ENCODE measurements around the gene MORN5. TPM values are rescaled to one million over a fixed set of nuclear protein-coding genes. Genes with fewer than 3 reads are reported as not detected.

MORN5 gene
- total and polyA plus RNA-seq, 9 of the 15 experiments (the other 6 are each of a cell fraction or from before 2014, with no cell fraction given) = not detected

DNA sequence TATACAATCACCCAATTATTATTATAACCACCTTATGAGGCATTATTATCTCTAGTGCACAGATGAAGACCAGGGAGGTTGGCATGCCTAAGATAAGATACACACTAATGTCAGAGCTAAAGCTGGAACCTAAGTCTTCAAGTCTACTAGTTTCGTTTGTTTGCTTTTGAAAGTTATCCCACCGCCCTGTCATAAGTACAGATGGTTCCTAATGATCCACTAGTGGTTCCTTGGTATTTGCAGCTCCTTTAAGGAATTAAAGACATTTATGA is 14.2 kb upstream of the MORN5 start:
- no TSS peak for BruUV-seq (replicated peaks)
- no peak for DNase-seq (ENCODE audit: extremely low read depth in 1 of 4, low spot score in 3 of 4)

More for the DNA sequence above, 14.2 kb upstream of the MORN5 start:
- Histone ChIP-seq H3K9me1 (ENCODE audit: control insufficient read depth, insufficient read depth, low read length) (no peaks in the 10 kb centered on the region), H3K9me3 (replicated peaks; ENCODE audit: control insufficient read depth, insufficient read depth, low read depth, low read length) (no peaks in the 10 kb centered on the region), H3K9ac (ENCODE audit: insufficient read depth in 1 of 2, low read depth in 2 of 2, low read length in 2 of 2) (no peak overlapping the region), H3K27ac (ENCODE audit: extremely low read depth, low read depth, low read length) (no peak overlapping the region), H3K79me2 (ENCODE audit: control insufficient read depth, insufficient read depth, low read length) (peaks cover 3% of the 10 kb centered on the region; the same call in 2 of the 3 replicates), H2AFZ (ENCODE audit: low read depth, low read length) (no peak overlapping the region), H3K4me3 (no peak overlapping the region), H3K36me3 (ENCODE audit: control insufficient read depth, insufficient read depth, low read length) (peaks cover 85% of the 10 kb centered on the region), H3K4me2 (ENCODE audit: insufficient read depth, low read length) (no peak overlapping the region), H3K27me3 (ENCODE audit: control insufficient read depth in 2 of 2, insufficient read depth in 2 of 2, low read length in 2 of 2) (no peaks in the 10 kb centered on the region), H3K4me1 (replicated peaks in 1 of 2; ENCODE audit: control insufficient read depth in 2 of 2, insufficient read depth in 2 of 2, low read length in 2 of 2) (peaks cover 0 to 3% of the 10 kb centered on the region in 2 experiments; a peak in 2 of 5 replicates), H4K20me1 (replicated peaks; ENCODE audit: control insufficient read depth, insufficient read depth, low read length) (peaks cover 14% of the 10 kb centered on the region)
- TF ChIP-seq, protein P1, sequence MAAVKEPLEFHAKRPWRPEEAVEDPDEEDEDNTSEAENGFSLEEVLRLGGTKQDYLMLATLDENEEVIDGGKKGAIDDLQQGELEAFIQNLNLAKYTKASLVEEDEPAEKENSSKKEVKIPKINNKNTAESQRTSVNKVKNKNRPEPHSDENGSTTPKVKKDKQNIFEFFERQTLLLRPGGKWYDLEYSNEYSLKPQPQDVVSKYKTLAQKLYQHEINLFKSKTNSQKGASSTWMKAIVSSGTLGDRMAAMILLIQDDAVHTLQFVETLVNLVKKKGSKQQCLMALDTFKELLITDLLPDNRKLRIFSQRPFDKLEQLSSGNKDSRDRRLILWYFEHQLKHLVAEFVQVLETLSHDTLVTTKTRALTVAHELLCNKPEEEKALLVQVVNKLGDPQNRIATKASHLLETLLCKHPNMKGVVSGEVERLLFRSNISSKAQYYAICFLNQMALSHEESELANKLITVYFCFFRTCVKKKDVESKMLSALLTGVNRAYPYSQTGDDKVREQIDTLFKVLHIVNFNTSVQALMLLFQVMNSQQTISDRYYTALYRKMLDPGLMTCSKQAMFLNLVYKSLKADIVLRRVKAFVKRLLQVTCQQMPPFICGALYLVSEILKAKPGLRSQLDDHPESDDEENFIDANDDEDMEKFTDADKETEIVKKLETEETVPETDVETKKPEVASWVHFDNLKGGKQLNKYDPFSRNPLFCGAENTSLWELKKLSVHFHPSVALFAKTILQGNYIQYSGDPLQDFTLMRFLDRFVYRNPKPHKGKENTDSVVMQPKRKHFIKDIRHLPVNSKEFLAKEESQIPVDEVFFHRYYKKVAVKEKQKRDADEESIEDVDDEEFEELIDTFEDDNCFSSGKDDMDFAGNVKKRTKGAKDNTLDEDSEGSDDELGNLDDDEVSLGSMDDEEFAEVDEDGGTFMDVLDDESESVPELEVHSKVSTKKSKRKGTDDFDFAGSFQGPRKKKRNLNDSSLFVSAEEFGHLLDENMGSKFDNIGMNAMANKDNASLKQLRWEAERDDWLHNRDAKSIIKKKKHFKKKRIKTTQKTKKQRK (IDR thresholded peaks at IDR 0.05; ENCODE audit: borderline replicate concordance, low read depth, low read length) = no peak
- TF ChIP-seq, protein P2, sequence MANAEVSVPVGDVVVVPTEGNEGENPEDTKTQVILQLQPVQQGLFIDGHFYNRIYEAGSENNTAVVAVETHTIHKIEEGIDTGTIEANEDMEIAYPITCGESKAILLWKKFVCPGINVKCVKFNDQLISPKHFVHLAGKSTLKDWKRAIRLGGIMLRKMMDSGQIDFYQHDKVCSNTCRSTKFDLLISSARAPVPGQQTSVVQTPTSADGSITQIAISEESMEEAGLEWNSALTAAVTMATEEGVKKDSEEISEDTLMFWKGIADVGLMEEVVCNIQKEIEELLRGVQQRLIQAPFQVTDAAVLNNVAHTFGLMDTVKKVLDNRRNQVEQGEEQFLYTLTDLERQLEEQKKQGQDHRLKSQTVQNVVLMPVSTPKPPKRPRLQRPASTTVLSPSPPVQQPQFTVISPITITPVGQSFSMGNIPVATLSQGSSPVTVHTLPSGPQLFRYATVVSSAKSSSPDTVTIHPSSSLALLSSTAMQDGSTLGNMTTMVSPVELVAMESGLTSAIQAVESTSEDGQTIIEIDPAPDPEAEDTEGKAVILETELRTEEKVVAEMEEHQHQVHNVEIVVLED (CRISPR knock-in tag; IDR thresholded peaks at IDR 0.05) = no peak
- no peak for TF ChIP-seq FOXK1 (CRISPR knock-in tag; IDR thresholded peaks at IDR 0.05; ENCODE audit: borderline replicate concordance)
- peak; percentile 52 for TF ChIP-seq ARID1B (IDR thresholded peaks at IDR 0.05)
- TF ChIP-seq ADNP (tag; IDR thresholded peaks at IDR 0.05) = no peak
- peak; percentile 55 for TF ChIP-seq TCF3 (CRISPR knock-in tag; IDR thresholded peaks at IDR 0.05)
- TF ChIP-seq CXXC5 (CRISPR knock-in tag; IDR thresholded peaks at IDR 0.05) = no peak
- peak; percentile 64 for TF ChIP-seq TAL1 (IDR thresholded peaks at IDR 0.05)
- intact Hi-C loops (cut with micrococcal nuclease) = no loop called here
- in situ Hi-C loops (cut with MboI) = no loop called here
- WGBS (ENCODE audit: insufficient coverage, low coverage, missing lambda C conversion rate) = 32% methylated on average over 2 of the region's 2 CpGs
- no peak for FAIRE-seq
- ATAC-seq = no peak
- ChIA-PET POLR2A (interaction anchor here (0.6 to 1.7 kb wide), 3 partner anchors 10 to 301 kb away, joined by 3 to 5 read pairs (median 3); no protein-coding TSS in a partner anchor), CTCF (ENCODE audit: low intra/inter-chr PET ratio) (no interaction called here)

All from K562 (cell line).